ENCODE data around the gene LRPPRC.

The LRPPRC gene

DNA sequence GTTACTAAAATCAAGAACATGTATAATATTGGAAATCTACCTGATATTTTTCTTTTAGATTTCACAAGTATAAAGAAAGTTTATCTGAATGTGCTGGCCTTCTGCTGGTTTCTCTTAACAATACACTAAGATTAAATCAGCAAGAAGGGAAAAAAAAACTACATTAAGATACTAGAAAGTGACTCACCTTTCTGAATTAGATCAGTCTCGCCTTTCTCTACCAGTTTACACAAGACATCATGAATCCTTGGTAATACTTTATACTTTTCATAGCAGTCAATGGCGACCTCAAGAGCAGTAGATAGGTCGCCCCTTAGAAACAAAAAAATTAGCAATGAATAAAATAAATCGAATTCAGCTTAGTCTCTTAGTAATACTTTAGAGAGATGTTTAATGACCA is 61.2 kb downstream of the LRPPRC start:
- H3K4me1 ChIP-seq (ENCODE audit: low read depth, poor library complexity, severe bottlenecking), result no peaks in the 10 kb centered on the region
- no peak overlapping the region for H3K27ac ChIP-seq
- no peak overlapping the region for H3K4me2 ChIP-seq
- no peaks in the 10 kb centered on the region for H4K20me1 ChIP-seq (ENCODE audit: insufficient read depth)
- no peaks in the 10 kb centered on the region for H3K79me2 ChIP-seq (ENCODE audit: insufficient read depth, low read depth)
- no peak overlapping the region for H2AFZ ChIP-seq (ENCODE audit: low read depth)
- no peak overlapping the region for H3K9ac ChIP-seq
- H3K4me3 ChIP-seq (IDR thresholded peaks at IDR 0.05; ENCODE audit: insufficient read depth, low read depth, low read length), result no peak overlapping the region
- no peaks in the 10 kb centered on the region for H3K27me3 ChIP-seq (ENCODE audit: insufficient read depth, low read depth)
- TF ChIP-seq, protein P1, sequence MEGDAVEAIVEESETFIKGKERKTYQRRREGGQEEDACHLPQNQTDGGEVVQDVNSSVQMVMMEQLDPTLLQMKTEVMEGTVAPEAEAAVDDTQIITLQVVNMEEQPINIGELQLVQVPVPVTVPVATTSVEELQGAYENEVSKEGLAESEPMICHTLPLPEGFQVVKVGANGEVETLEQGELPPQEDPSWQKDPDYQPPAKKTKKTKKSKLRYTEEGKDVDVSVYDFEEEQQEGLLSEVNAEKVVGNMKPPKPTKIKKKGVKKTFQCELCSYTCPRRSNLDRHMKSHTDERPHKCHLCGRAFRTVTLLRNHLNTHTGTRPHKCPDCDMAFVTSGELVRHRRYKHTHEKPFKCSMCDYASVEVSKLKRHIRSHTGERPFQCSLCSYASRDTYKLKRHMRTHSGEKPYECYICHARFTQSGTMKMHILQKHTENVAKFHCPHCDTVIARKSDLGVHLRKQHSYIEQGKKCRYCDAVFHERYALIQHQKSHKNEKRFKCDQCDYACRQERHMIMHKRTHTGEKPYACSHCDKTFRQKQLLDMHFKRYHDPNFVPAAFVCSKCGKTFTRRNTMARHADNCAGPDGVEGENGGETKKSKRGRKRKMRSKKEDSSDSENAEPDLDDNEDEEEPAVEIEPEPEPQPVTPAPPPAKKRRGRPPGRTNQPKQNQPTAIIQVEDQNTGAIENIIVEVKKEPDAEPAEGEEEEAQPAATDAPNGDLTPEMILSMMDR (conservative IDR thresholded peaks at IDR 0.05; ENCODE audit: low read depth, low read length), result no peak
- 0 out of 2 replicates have a peak, but pooled peaks cover 3% of the 10 kb centered on the region for H3K36me3 ChIP-seq (ENCODE audit: insufficient read depth)

DNA sequence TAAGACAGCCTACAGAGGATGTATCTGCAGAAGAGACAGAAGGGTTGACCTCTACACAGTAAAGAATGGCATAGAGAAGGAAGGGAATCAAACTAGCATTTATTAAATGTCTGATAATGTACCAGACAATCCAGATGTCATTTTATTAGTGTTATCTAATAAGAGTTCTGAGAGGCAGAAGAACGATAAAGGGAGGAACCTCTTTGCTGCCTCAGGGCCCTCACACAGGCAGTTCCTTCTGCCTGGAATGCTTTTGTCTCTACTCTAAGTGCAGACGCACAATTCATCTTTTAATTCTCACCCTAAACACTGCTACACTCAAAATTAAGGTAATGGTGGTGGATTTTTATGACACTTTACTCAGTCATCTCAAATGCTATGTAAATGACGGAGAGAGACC is 64.5 kb downstream of the LRPPRC start:
- no peak overlapping the region for H3K4me3 ChIP-seq (IDR thresholded peaks at IDR 0.05; ENCODE audit: insufficient read depth, low read depth, low read length)
- H3K79me2 ChIP-seq (ENCODE audit: insufficient read depth, low read depth), result no peaks in the 10 kb centered on the region
- no peak overlapping the region for H3K4me2 ChIP-seq
- no peaks in the 10 kb centered on the region for H3K4me1 ChIP-seq (ENCODE audit: low read depth, poor library complexity, severe bottlenecking)
- H3K27me3 ChIP-seq (ENCODE audit: insufficient read depth, low read depth), result no peaks in the 10 kb centered on the region
- H4K20me1 ChIP-seq (ENCODE audit: insufficient read depth), result no peaks in the 10 kb centered on the region
- TF ChIP-seq, protein P1 (conservative IDR thresholded peaks at IDR 0.05; ENCODE audit: low read depth, low read length), result no peak
- no peak overlapping the region for H2AFZ ChIP-seq (ENCODE audit: low read depth)
- H3K27ac ChIP-seq, result no peak overlapping the region
- H3K9ac ChIP-seq, result no peak overlapping the region
- H3K36me3 ChIP-seq (ENCODE audit: insufficient read depth), result no peaks in the 10 kb centered on the region; the same call in 1 of the 2 replicates

DNA sequence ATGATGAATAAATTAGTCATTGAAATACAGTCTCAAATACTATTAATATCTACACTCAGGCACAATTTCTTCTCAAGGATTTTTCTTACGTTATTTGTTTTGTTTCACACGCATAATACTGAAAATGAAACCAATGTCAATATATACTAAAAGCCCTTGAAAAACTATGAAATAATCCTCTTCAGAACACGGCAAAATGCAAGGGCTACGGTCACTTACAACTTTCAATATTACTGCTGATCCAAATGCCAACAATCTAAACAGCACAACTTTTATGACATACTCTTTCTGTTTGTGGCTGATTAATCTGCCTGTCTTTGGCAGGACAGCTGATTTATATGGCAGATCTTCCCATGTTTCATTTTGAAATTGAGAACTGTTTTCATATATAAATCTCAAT is 68.3 kb downstream of the LRPPRC start:
- Histone ChIP-seq H3K79me2 (ENCODE audit: insufficient read depth, low read depth) (no peaks in the 10 kb centered on the region), H3K27me3 (ENCODE audit: insufficient read depth, low read depth) (no peaks in the 10 kb centered on the region), H3K4me3 (IDR thresholded peaks at IDR 0.05; ENCODE audit: insufficient read depth, low read depth, low read length) (no peak overlapping the region), H2AFZ (ENCODE audit: low read depth) (no peak overlapping the region), H3K36me3 (ENCODE audit: insufficient read depth) (no peaks in the 10 kb centered on the region; the same call in 1 of the 2 replicates), H3K4me1 (ENCODE audit: low read depth, poor library complexity, severe bottlenecking) (no peaks in the 10 kb centered on the region), H4K20me1 (ENCODE audit: insufficient read depth) (no peaks in the 10 kb centered on the region), H3K9ac (no peak overlapping the region), H3K4me2 (no peak overlapping the region), H3K27ac (no peak overlapping the region)
- TF ChIP-seq, protein P1 (conservative IDR thresholded peaks at IDR 0.05; ENCODE audit: low read depth, low read length), result no peak

DNA sequence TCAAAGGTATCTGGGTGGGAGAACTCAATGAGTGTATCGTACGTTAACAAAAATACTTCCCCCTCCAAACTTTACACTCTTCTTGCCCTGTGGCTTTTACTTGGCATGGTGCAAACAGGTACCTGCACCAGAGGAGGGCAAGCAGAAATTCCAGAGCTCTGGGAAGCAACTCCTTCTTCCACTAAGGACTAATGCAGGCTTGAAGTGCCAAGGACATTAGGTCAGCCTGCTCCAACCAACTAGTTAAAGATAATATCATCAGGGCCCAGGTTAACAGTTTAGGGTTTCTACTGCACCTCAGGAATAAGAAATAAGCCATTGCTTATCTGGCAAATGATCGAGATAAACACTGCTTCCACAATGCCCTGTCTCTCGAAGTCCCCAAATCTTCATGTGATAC is 70.4 kb downstream of the LRPPRC start:
- H3K4me3 ChIP-seq (IDR thresholded peaks at IDR 0.05; ENCODE audit: insufficient read depth, low read depth, low read length), result no peak overlapping the region

More for the DNA sequence above, 70.4 kb downstream of the LRPPRC start:
- Histone ChIP-seq H3K27me3 (ENCODE audit: insufficient read depth, low read depth) (no peaks in the 10 kb centered on the region), H3K36me3 (ENCODE audit: insufficient read depth) (no peaks in the 10 kb centered on the region; the same call in 1 of the 2 replicates), H3K9ac (no peak overlapping the region), H3K4me1 (ENCODE audit: low read depth, poor library complexity, severe bottlenecking) (no peaks in the 10 kb centered on the region), H4K20me1 (ENCODE audit: insufficient read depth) (no peaks in the 10 kb centered on the region), H3K79me2 (ENCODE audit: insufficient read depth, low read depth) (no peaks in the 10 kb centered on the region), H3K4me2 (no peak overlapping the region), H2AFZ (ENCODE audit: low read depth) (no peak overlapping the region), H3K27ac (no peak overlapping the region)
- TF ChIP-seq, protein P1 (conservative IDR thresholded peaks at IDR 0.05; ENCODE audit: low read depth, low read length), result no peak

Measured in KMS-11 (cell line).